Activated CD4-positive, alpha-beta T cell treated with anti-CD3 and anti-CD28 coated beads for 36 hours (primary cell): ENCODE results near the gene BMI1. TPM values are rescaled to one million over a fixed set of nuclear protein-coding genes. Genes with fewer than 3 reads are reported as not detected.
A peak's percentile ranks its signal among the peaks of the same experiment; 100 is the strongest.

Experiments
- ATAC-seq: fragments of 200-7000 bp; cut with Tn5 transposase; one replicate; pipeline ENCODE4 v1.10.0; 2021; ENCODE audit warnings: mild to moderate bottlenecking, moderate library complexity
- CTCF ChIA-PET: fragments of 350-600 bp; sonication (Branson Sonifier 250); formaldehyde crosslinking; loops from one replicate; lab custom pipeline; 2021; ENCODE audit warnings: antibody characterized with exemption; lab: Charles Lee
- POLR2A ChIA-PET: fragments of 350-600 bp; sonication (Branson Sonifier 250); formaldehyde crosslinking; loops from one replicate; lab custom pipeline; 2021; ENCODE audit warnings: antibody characterized with exemption, inconsistent platforms; lab: Charles Lee
- DNase-seq: peaks from one replicate; pipeline ENCODE4 v3.0.0-alpha.2; 2020
- H3K27ac Mint-ChIP-seq: one replicate; pipeline ENCODE4 v1.8.0; 2021; ENCODE audit warnings: mixed read lengths
- H3K27me3 Mint-ChIP-seq: one replicate; pipeline ENCODE4 v1.8.0; 2021; ENCODE audit warnings: mixed read lengths
- H3K36me3 Mint-ChIP-seq: one replicate; pipeline ENCODE4 v1.8.0; 2021; ENCODE audit warnings: low read depth, mixed read lengths
- H3K4me1 Mint-ChIP-seq: one replicate; pipeline ENCODE4 v1.8.0; 2021; ENCODE audit warnings: mixed read lengths
- H3K4me3 Mint-ChIP-seq: one replicate; pipeline ENCODE4 v1.8.0; 2021; ENCODE audit warnings: mild to moderate bottlenecking, moderate library complexity, mixed read lengths
- H3K9me3 Mint-ChIP-seq: one replicate; pipeline ENCODE4 v1.8.0; 2021; ENCODE audit warnings: low read depth, mixed read lengths
- intact Hi-C, 2 experiments: fragments of 100-400 bp; cut with DNase I in 1 of 2; cut with micrococcal nuclease in 1 of 2; formaldehyde crosslinking; loops; one replicate each; pipeline versions ENCODE4 v1.14.2 to v1.15.1; 2022 to 2024; cut with DNase I, micrococcal nuclease
- total RNA-seq, 2 experiments: library from RNA; stranded (reverse); gene quantifications; one replicate each; pipeline ENCODE4 v1.2.3, GENCODE V29; 2021

Gene BMI1
- total RNA-seq, 2 experiments from 2014 or later = 52.9 to 55.2 TPM

- intact Hi-C loops = loop anchor here (1.0 to 5.0 kb wide), 2 partner anchors 13 to 71 kb away; no protein-coding TSS in a partner anchor
- no peak for ATAC-seq
- Mint-ChIP-seq H3K4me3 (no peak overlapping the region), H3K9me3 (no peaks in the 10 kb centered on the region), H3K27me3 (peaks cover 2% of the 10 kb centered on the region), H3K4me1 (peaks cover 40% of the 10 kb centered on the region), H3K36me3 (no peaks in the 10 kb centered on the region), H3K27ac (no peak overlapping the region)
- no peak for DNase-seq
- ChIA-PET POLR2A (no interaction called here), CTCF (no interaction called here)
Measured at GRCh38 chr10:22366771-22367170, 45.9 kb downstream of the BMI1 start.

DNA sequence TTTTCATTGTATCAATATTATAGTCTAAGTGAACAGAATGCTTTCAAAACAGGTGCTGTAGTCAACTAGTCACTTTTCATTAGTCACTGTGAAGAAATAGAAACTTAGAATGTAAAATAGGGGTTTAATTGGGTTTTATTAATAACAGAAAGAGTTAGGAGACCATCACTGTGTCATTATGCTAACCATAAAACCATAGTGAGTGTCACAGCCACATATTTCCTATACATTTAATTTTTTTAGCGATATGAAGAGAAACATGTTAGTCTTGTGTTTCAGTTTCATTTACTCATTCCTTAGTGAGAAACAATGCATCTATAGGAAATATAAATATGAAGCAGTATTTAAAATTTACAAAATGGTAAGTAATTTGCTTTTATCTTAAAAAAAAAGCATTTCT is 46.6 kb downstream of the BMI1 start:
- H3K9me3 Mint-ChIP-seq = no peaks in the 10 kb centered on the region
- ChIA-PET CTCF (no interaction called here), POLR2A (interaction anchor here (1.0 kb wide), 1 partner anchor 11 kb away, joined by 3 read pairs; no protein-coding TSS in a partner anchor)
- peak overlapping the region; percentile 23 for H3K27ac Mint-ChIP-seq
- H3K4me3 Mint-ChIP-seq = no peak overlapping the region
- H3K4me1 Mint-ChIP-seq = peaks cover 40% of the 10 kb centered on the region
- peak; percentile 59 for ATAC-seq
- intact Hi-C loops = loop anchor here (1.0 to 5.0 kb wide), 2 partner anchors 12 to 70 kb away; no protein-coding TSS in a partner anchor
- H3K36me3 Mint-ChIP-seq = no peaks in the 10 kb centered on the region
- DNase-seq = no peak
- peaks cover 2% of the 10 kb centered on the region for H3K27me3 Mint-ChIP-seq

DNA sequence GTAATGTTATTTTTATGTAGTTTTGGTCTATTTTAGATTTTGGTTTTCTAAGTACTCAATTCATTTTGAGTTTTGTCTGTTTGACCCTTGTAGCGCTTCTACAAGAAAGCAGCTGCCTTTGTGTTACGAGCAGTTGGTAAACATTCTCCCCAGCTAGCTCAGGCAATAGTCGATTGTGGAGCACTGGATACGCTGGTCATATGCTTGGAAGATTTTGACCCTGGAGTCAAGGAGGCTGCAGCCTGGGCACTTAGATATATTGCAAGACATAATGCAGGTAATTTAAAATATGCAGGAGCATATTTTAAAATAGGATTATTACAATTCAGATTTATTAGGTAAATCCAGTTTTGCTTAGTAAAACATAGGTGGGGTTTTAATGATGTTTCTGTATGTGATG is 47.5 kb downstream of the BMI1 start:
- Mint-ChIP-seq H3K27me3 (peaks cover 2% of the 10 kb centered on the region), H3K9me3 (no peaks in the 10 kb centered on the region), H3K27ac (no peak overlapping the region), H3K4me1 (peaks cover 39% of the 10 kb centered on the region), H3K4me3 (no peak overlapping the region), H3K36me3 (no peaks in the 10 kb centered on the region)
- CTCF ChIA-PET = no interaction called here
- DNase-seq (no peak), ATAC-seq (no peak)
- intact Hi-C loops = loop anchor here in 1 of 2 experiments (5.0 kb wide), 1 partner anchor 69 kb away; no protein-coding TSS in a partner anchor
- POLR2A ChIA-PET = interaction anchor here (1.0 kb wide), 1 partner anchor 11 kb away, joined by 3 read pairs; no protein-coding TSS in a partner anchor

DNA sequence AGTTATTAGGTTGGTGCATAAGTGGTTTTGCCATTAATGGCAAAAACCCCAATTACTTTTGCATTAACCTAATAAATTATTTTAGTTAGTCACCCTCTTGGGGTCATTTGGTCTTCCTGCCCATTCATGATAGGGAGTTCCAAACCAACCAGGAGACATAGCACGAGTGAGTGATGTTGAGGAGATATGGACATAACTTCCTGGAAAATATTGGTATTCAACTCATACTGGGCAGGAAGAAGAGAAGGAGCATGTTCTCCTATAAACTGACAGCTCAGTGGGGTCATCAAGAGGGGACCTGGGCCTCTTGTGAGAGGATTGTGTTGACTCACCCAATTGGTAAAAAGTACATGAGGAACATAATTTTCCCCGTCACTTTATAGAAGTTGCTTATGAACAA is 48.1 kb downstream of the BMI1 start:
- no peak overlapping the region for H3K4me3 Mint-ChIP-seq
- no peaks in the 10 kb centered on the region for H3K36me3 Mint-ChIP-seq
- ChIA-PET POLR2A (interaction anchor here (1.0 kb wide), 1 partner anchor 65 kb away, joined by 3 read pairs; no protein-coding TSS in a partner anchor), CTCF (interaction anchor here (1.3 kb wide), 1 partner anchor 20 kb away, joined by 3 read pairs; no protein-coding TSS in a partner anchor)
- peaks cover 2% of the 10 kb centered on the region for H3K27me3 Mint-ChIP-seq
- no peaks in the 10 kb centered on the region for H3K9me3 Mint-ChIP-seq
- H3K4me1 Mint-ChIP-seq = peaks cover 37% of the 10 kb centered on the region
- DNase-seq = no peak
- peak; percentile 27 for ATAC-seq
- intact Hi-C loops = loop anchor here in 1 of 2 experiments (5.0 kb wide), 1 partner anchor 68 kb away; no protein-coding TSS in a partner anchor
- no peak overlapping the region for H3K27ac Mint-ChIP-seq

GRCh38 chr10:22369434-22370072 is 48.7 kb downstream of the BMI1 start:
- Mint-ChIP-seq H3K36me3 (no peaks in the 10 kb centered on the region), H3K4me1 (peaks cover 37% of the 10 kb centered on the region), H3K27me3 (peaks cover 2% of the 10 kb centered on the region), H3K27ac (no peak overlapping the region), H3K4me3 (no peak overlapping the region), H3K9me3 (no peaks in the 10 kb centered on the region)
- intact Hi-C loops = loop anchor here in 1 of 2 experiments (5.0 kb wide), 1 partner anchor 68 kb away; no protein-coding TSS in a partner anchor
- ATAC-seq (peak; percentile 69), DNase-seq (no peak)
- ChIA-PET POLR2A (interaction anchor here (1.0 kb wide), 1 partner anchor 65 kb away, joined by 3 read pairs; no protein-coding TSS in a partner anchor), CTCF (interaction anchor here (1.1 to 1.3 kb wide), 2 partner anchors 20 to 61 kb away, joined by 3 read pairs; no protein-coding TSS in a partner anchor)

DNA sequence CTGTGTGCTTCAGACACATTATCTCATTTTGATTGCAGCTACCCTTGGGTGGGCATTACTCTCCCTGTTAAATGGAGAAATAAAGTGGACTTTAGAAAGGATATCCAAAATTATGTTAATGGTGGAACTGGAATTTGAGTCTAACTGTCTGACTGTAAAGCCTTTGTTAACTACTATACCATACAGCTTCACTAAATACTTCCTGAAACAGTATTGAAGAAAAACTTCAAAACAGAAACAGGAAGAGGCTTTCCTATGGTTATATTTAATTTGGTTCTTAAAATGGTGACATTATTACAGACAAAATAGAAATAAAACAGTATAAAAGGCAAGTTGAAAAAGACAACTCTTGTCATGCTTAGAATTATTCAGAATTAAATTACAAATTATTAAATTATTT is 49.4 kb downstream of the BMI1 start:
- H3K4me1 Mint-ChIP-seq = peaks cover 34% of the 10 kb centered on the region
- CTCF ChIA-PET = interaction anchor here (1.0 to 1.3 kb wide), 3 partner anchors 14 to 62 kb away, joined by 3 read pairs; no protein-coding TSS in a partner anchor
- H3K36me3 Mint-ChIP-seq = no peaks in the 10 kb centered on the region
- H3K4me3 Mint-ChIP-seq = no peak overlapping the region
- peaks cover 4% of the 10 kb centered on the region for H3K27me3 Mint-ChIP-seq
- ATAC-seq = no peak
- no peaks in the 10 kb centered on the region for H3K9me3 Mint-ChIP-seq
- no peak overlapping the region for H3K27ac Mint-ChIP-seq
- intact Hi-C loops = no loop called here
- POLR2A ChIA-PET = no interaction called here
- DNase-seq = no peak

DNA sequence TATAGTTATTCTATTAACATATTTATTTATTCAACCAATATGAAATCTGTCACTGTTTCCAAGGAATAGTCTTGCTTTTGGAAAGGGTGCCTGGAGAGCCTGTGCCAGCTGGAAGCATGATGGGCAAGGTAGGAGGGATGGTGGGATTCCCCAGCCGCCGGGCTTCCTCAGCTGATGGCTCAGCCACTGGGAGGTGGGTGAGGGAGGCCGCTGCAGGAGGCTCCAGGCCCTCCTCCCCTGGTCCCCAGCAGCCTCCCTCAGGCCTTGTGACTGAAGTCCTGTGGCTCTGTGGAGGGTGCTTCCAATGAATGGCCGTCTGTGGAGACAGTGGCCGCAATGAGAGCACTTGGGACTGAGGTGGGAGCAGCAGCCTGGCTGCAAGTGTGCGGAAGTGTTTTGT is 51.4 kb downstream of the BMI1 start:
- no peak for ATAC-seq
- H3K9me3 Mint-ChIP-seq = no peaks in the 10 kb centered on the region
- intact Hi-C loops = no loop called here
- no peaks in the 10 kb centered on the region for H3K36me3 Mint-ChIP-seq
- peaks cover 20% of the 10 kb centered on the region for H3K4me1 Mint-ChIP-seq
- no peak overlapping the region for H3K4me3 Mint-ChIP-seq
- ChIA-PET POLR2A (no interaction called here), CTCF (interaction anchor here (3.3 kb wide), 1 partner anchor 13 kb away, joined by 10 read pairs; no protein-coding TSS in a partner anchor)
- DNase-seq = no peak
- peaks cover 2% of the 10 kb centered on the region for H3K27me3 Mint-ChIP-seq
- H3K27ac Mint-ChIP-seq = no peak overlapping the region

DNA sequence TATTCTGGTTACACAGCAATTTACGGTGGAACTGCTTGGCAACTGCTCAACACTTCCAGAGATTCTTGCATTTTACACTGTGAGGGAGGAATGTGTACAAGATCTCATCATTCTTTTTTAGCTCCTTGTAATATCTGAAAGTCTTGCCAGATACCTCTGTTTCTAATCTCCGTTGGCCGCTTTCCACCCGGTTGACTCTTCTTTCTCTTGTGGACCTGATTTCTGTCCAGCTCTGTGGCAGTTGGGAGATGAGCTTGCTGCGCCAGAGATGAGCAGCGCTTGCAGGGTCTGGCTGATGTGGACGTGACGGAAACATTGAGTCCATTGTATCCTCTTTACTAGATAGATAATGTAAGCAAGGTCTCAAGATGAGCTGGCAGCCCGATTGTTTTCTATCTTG is 52.0 kb downstream of the BMI1 start:
- Mint-ChIP-seq H3K4me1 (peaks cover 15% of the 10 kb centered on the region), H3K27me3 (peaks cover 2% of the 10 kb centered on the region), H3K9me3 (no peaks in the 10 kb centered on the region), H3K36me3 (no peaks in the 10 kb centered on the region), H3K4me3 (no peak overlapping the region), H3K27ac (no peak overlapping the region)
- POLR2A ChIA-PET = no interaction called here
- DNase-seq (no peak), ATAC-seq (no peak)
- CTCF ChIA-PET = interaction anchor here (1.2 to 3.3 kb wide), 2 partner anchors 12 to 80 kb away, joined by 3 to 10 read pairs; no protein-coding TSS in a partner anchor
- intact Hi-C loops = no loop called here

- no peaks in the 10 kb centered on the region for H3K9me3 Mint-ChIP-seq
- H3K4me3 Mint-ChIP-seq = no peak overlapping the region
- peaks cover 2% of the 10 kb centered on the region for H3K27me3 Mint-ChIP-seq
- no peaks in the 10 kb centered on the region for H3K36me3 Mint-ChIP-seq
- intact Hi-C loops = no loop called here
- ChIA-PET CTCF (interaction anchor here (0.8 to 3.3 kb wide), 2 partner anchors 11 to 145 kb away, joined by 3 to 10 read pairs; no protein-coding TSS in a partner anchor), POLR2A (no interaction called here)
- ATAC-seq (no peak), DNase-seq (no peak)
- peaks cover 19% of the 10 kb centered on the region for H3K4me1 Mint-ChIP-seq
- H3K27ac Mint-ChIP-seq = no peak overlapping the region
Measured at GRCh38 chr10:22374489-22375126, 53.7 kb downstream of the BMI1 start.

DNA sequence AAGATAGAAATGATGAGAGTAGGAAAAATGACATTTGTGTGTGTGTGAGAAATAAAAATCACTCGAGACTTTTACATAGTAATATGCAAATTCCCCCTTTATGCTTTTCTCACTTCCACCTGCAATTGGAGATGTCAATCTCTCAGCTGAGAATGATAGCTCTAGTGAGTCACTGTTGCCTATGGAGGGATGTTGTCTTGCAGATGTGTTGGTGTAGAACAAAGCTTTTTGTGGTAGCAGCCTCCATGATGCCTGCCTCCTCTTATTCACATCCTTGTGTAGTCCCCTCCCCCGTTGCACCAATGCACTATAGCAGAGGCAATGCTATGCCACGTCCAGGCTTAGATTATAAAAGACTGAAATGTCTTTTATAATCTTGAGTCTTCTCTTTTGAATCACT is 58.2 kb downstream of the BMI1 start:
- Mint-ChIP-seq H3K4me1 (peaks cover 14% of the 10 kb centered on the region), H3K27me3 (peaks cover 2% of the 10 kb centered on the region), H3K4me3 (no peak overlapping the region), H3K36me3 (no peaks in the 10 kb centered on the region), H3K27ac (peak overlapping the region; percentile 75), H3K9me3 (no peaks in the 10 kb centered on the region)
- intact Hi-C loops = loop anchor here in 1 of 2 experiments (1.0 kb wide), 2 partner anchors 12 to 55 kb away; no protein-coding TSS in a partner anchor
- ChIA-PET POLR2A (interaction anchor here (0.7 to 1.1 kb wide), 3 partner anchors 11 to 39 kb away, joined by 3 to 6 read pairs (median 3); no protein-coding TSS in a partner anchor), CTCF (interaction anchor here (0.6 to 2.2 kb wide), 4 partner anchors 9 to 610 kb away, joined by 3 to 8 read pairs (median 4); no protein-coding TSS in a partner anchor)
- ATAC-seq (peak; percentile 98), DNase-seq (peak; percentile 81)
